Gastroesophageal sphincter (tissue), 4 donors: ENCODE data around the gene SRBD1. TPM values are rescaled to one million over a fixed set of nuclear protein-coding genes. Genes with fewer than 3 reads are reported as not detected.

Source experiments
- ATAC-seq: fragments of 150-250 bp; one replicate; pipeline ENCODE4 v1.9.1; 2016; ENCODE audit warnings: mild to moderate bottlenecking, moderate library complexity
- H3K27ac ChIP-seq, 4 donors: fragments of 200-600 bp; sonication (generic) in 3 of 4; 1 replicate in 3 of 4; 2 replicates in 1 of 4; pipeline ENCODE4 v1.5.1; 2016 to 2019
- H3K27me3 ChIP-seq: fragments of 200-600 bp; sonication (generic); one replicate; pipeline ENCODE4 v1.5.1; 2019
- H3K36me3 ChIP-seq, 2 donors: fragments of 200-600 bp; sonication (generic); one replicate each; pipeline ENCODE4 v1.5.1; 2019; ENCODE audit warnings: control low read depth in 1 of 2
- H3K4me1 ChIP-seq, 3 donors: fragments of 200-600 bp; sonication (generic); 1 replicate in 2 of 3; 2 replicates in 1 of 3; pipeline ENCODE4 v1.5.1; 2016 to 2019; ENCODE audit warnings: control low read depth in 2 of 3
- H3K4me3 ChIP-seq, 2 donors: fragments of 200-600 bp; sonication (generic); one replicate each; pipeline ENCODE4 v1.5.1; 2019; ENCODE audit warnings: mild to moderate bottlenecking in 1 of 2, moderate library complexity in 1 of 2
- H3K9me3 ChIP-seq, 3 donors: fragments of 200-600 bp; sonication (generic); one replicate each; pipeline ENCODE4 v1.5.1; 2017 to 2019; ENCODE audit warnings: control low read depth in 2 of 3
- EP300 ChIP-seq: sonication (generic); formaldehyde crosslinking; IDR thresholded peaks from one replicate; pipeline ENCODE4 v1.6.1; 2017; ENCODE audit warnings: antibody characterized with exemption, mild to moderate bottlenecking
- POLR2A ChIP-seq, 2 donors: fragments of 450-650 bp; IDR thresholded peaks; one replicate each; pipeline ENCODE4 v1.6.1; 2017; ENCODE audit warnings: antibody characterized with exemption in 2 of 2, mild to moderate bottlenecking in 2 of 2, moderate library complexity in 1 of 2
- POLR2AphosphoS5 ChIP-seq: sonication (generic); formaldehyde crosslinking; IDR thresholded peaks from one replicate; pipeline ENCODE4 v1.6.1; 2017; ENCODE audit warnings: antibody characterized with exemption
- WGBS, 2 donors: methylation state at CpG; one replicate each; pipeline ENCODE4 v1.1.5; 2018; ENCODE audit warnings: low coverage in 1 of 2; 5-methylcytosine and 5-hydroxymethylcytosine counted together
- total RNA-seq, 4 donors: library from RNA; depleted of rRNA; stranded (reverse); fragments of >200 nt; gene quantifications; one replicate each; pipeline ENCODE4 v1.1.0, GENCODE V29; 2016
- TF ChIP-seq, protein P1 (sequence below), 4 experiments: fragments of 200-600 bp in 2 of 4; fragments of 450-650 bp in 2 of 4; sonication (generic) in 1 of 4; IDR thresholded peaks; one replicate each; pipeline ENCODE4 v1.5.1; 2017 to 2019; ENCODE audit warnings: antibody characterized with exemption in 4 of 4, mild to moderate bottlenecking in 2 of 4, moderate library complexity in 2 of 4

Gene SRBD1
- total RNA-seq, 4 donors from 2014 or later = 7.7 to 16.7 (median 12.5) TPM

- H3K36me3 ChIP-seq = no peaks in the 10 kb centered on the region
- H3K4me1 ChIP-seq = no peaks in the 10 kb centered on the region
- WGBS, 2 donors = 75 to 85% methylated on average over 2 of the region's 2 CpGs
- H3K27ac ChIP-seq = no peak overlapping the region
- H3K27me3 ChIP-seq = no peaks in the 10 kb centered on the region
- ATAC-seq = no peak
- TF ChIP-seq, protein P1, sequence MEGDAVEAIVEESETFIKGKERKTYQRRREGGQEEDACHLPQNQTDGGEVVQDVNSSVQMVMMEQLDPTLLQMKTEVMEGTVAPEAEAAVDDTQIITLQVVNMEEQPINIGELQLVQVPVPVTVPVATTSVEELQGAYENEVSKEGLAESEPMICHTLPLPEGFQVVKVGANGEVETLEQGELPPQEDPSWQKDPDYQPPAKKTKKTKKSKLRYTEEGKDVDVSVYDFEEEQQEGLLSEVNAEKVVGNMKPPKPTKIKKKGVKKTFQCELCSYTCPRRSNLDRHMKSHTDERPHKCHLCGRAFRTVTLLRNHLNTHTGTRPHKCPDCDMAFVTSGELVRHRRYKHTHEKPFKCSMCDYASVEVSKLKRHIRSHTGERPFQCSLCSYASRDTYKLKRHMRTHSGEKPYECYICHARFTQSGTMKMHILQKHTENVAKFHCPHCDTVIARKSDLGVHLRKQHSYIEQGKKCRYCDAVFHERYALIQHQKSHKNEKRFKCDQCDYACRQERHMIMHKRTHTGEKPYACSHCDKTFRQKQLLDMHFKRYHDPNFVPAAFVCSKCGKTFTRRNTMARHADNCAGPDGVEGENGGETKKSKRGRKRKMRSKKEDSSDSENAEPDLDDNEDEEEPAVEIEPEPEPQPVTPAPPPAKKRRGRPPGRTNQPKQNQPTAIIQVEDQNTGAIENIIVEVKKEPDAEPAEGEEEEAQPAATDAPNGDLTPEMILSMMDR (IDR thresholded peaks at IDR 0.05) = no peak
- TF ChIP-seq EP300 (no peak), POLR2A (IDR thresholded peaks at IDR 0.05) (no peak), POLR2AphosphoS5 (no peak)
- H3K4me3 ChIP-seq = no peak overlapping the region
- no peaks in the 10 kb centered on the region for H3K9me3 ChIP-seq
Measured at GRCh38 chr2:45518546-45518945, 92.5 kb downstream of the SRBD1 start.

DNA sequence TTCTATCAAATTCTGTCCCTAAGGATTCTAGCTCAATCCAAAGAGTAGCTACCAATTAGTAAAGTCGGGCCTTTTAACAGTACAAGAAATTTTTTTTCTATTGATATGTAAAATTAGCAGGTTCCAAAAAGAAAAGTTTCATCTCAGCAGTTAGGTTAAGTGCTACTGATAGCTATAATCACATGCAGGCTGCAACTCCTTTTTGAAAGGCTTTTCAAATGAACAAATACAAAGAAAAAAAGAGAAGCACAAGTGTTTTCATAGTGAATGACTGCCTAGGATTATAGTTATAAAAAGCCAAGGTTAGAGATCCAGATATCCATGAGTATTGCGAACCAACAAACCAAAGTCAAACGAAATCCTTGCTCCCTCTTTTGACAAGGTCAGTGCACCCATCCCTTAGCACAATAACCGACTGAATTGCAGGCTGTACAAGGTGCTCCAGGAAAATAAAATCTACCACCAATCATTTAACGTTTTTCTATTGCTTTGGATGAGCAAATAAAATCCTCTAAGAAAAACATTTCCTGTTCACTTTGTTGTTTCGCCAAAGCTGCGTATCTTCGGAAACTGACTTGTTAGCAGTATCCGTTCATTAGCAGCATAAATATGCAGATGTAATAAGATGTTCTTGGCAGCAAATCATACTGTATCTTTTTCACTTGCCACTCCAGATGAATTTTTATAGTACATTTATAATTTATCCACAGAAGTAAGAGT, 100.2 kb downstream of the SRBD1 start:
- H3K4me1 ChIP-seq = no peaks in the 10 kb centered on the region
- 66 to 78% methylated on average over 9 of the region's 9 CpGs for WGBS, 2 donors
- H3K27ac ChIP-seq = no peak overlapping the region
- no peaks in the 10 kb centered on the region for H3K27me3 ChIP-seq
- TF ChIP-seq POLR2AphosphoS5 (no peak), POLR2A (IDR thresholded peaks at IDR 0.05) (no peak), EP300 (no peak)
- TF ChIP-seq, protein P1 (IDR thresholded peaks at IDR 0.05) = no peak
- H3K4me3 ChIP-seq = no peak overlapping the region
- H3K9me3 ChIP-seq = no peaks in the 10 kb centered on the region
- ATAC-seq = no peak
- no peaks in the 10 kb centered on the region for H3K36me3 ChIP-seq

DNA sequence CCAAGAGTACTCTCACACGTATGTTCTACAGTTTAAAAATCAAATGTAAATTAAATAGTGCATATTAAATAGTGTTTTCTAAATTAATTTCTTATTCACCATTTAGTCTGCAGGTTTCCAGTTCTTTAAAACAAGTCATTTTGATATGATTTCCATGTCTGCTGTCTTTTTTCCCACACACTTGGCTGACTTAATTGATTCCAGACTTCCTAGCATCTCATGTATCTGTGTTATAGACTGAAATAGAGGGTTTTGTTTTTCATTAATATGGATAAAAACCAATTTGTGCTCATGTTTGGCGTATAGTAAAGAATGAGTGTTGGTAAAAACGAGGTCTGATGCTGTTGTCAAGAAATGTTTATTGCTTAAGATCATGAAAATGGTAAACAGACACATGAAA, 104.3 kb downstream of the SRBD1 start:
- Histone ChIP-seq H3K4me1 (no peaks in the 10 kb centered on the region), H3K9me3 (peaks cover 0 to under 1% (median 0%) of the 10 kb centered on the region in 3 donors), H3K36me3 (peaks cover 0 to 3% of the 10 kb centered on the region in 2 donors), H3K27me3 (no peaks in the 10 kb centered on the region), H3K4me3 (no peak overlapping the region), H3K27ac (no peak overlapping the region)
- TF ChIP-seq POLR2AphosphoS5 (no peak), EP300 (no peak)
- ATAC-seq = no peak
- 90 to 93% methylated on average over 2 to 3 of the region's 3 CpGs for WGBS, 2 donors

DNA sequence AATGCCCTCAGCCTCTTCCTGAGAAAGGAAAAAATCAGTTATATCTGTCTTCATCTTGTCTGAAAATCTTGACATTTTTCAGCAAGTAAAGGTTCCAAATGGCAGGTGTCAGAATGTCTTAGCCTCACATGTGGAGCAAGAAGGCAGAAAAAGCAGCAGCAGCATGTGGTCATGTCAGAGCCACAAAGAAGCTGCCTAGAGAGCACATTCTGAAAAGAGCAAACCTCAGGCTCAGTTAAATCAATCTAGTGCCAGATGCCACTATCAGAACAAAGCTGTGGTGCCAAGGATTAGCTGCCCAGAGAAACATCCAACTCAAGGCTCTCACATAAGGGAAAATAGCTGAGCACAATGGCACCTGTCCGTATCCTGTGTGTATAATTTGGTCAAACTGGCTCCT, 105.9 kb downstream of the SRBD1 start:
- Histone ChIP-seq H3K27me3 (no peaks in the 10 kb centered on the region), H3K36me3 (peaks cover 0 to 9% of the 10 kb centered on the region in 2 donors), H3K4me3 (no peak overlapping the region), H3K4me1 (no peaks in the 10 kb centered on the region), H3K9me3 (peaks cover 0 to 9% (median 0%) of the 10 kb centered on the region in 3 donors), H3K27ac (no peak overlapping the region)
- TF ChIP-seq EP300 (no peak), POLR2AphosphoS5 (no peak), POLR2A (IDR thresholded peaks at IDR 0.05) (no peak)
- TF ChIP-seq, protein P1 (IDR thresholded peaks at IDR 0.05) = no peak
- WGBS, 2 donors = 82% methylated on average over 1 of the region's 1 CpG; no CpG with 5 or more reads in 1 of the 2 donors
- ATAC-seq = no peak

DNA sequence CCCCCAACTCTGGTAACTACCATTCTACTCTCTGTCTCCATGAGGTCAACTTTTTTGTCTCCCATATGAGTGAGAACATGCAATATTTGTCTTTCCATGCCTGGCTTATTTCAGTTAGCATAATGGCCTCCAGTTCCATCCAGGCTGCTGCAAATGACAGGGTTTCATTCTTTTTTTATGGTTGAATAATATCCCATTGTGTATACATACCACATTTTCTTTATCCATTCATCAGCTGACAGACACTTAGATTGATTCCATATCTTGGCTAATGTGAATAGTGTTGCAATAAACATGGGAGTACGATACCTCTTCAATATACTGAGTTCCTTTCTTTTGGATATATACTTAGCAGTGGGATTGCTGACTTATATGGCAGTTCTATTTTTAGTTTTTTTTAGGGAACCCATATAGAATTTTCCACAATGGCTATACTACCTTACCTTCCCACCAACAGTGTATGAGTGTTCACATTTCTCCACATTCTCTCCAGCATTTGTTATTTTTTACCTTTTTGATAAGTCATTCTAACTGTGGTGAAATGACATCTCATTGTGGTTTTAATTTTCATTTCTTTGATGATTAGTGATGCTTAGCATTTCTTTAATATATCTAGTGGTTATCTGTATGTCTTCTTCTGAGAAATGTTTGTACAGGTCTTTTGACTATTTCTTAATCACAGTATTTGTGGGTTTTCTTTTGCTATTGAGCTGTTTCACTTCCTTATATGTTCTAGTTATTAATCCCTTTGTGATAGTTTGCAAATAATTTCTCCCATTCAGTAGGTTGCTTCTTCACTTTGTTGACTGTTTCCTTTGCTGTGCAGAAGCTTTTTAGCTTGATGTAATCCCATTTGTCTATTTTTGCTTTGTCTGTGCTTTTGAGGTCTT, 112.2 kb downstream of the SRBD1 start:
- H3K27me3 ChIP-seq = no peaks in the 10 kb centered on the region
- no peaks in the 10 kb centered on the region for H3K4me1 ChIP-seq
- TF ChIP-seq EP300 = no peak
- TF ChIP-seq POLR2A (IDR thresholded peaks at IDR 0.05) = no peak
- TF ChIP-seq, protein P1 (IDR thresholded peaks at IDR 0.05) = no peak
- TF ChIP-seq POLR2AphosphoS5 = no peak
- WGBS, 2 donors = 89% methylated on average over 1 of the region's 1 CpG
- no peak overlapping the region for H3K27ac ChIP-seq
- ATAC-seq = no peak
- H3K9me3 ChIP-seq = peaks cover 0 to 9% (median 0%) of the 10 kb centered on the region in 3 donors
- peaks cover 0 to 9% of the 10 kb centered on the region in 2 donors for H3K36me3 ChIP-seq
- H3K4me3 ChIP-seq = no peak overlapping the region
